Amniotic epithelial cell (primary cell): ENCODE measurements around the gene ANKRD34A.
A peak's percentile ranks its signal among the peaks of the same experiment; 100 is the strongest.
"Not testable (repeated sequence)": the region's sequence is repeated elsewhere in the genome, so short reads cannot be mapped to it uniquely, and the experiment has no call there.

Experiments
- DNase-seq: peaks from one replicate; pipeline ENCODE4 v3.0.0-alpha.2; 2010; ENCODE audit warnings: low read depth

ANKRD34A gene

DNA sequence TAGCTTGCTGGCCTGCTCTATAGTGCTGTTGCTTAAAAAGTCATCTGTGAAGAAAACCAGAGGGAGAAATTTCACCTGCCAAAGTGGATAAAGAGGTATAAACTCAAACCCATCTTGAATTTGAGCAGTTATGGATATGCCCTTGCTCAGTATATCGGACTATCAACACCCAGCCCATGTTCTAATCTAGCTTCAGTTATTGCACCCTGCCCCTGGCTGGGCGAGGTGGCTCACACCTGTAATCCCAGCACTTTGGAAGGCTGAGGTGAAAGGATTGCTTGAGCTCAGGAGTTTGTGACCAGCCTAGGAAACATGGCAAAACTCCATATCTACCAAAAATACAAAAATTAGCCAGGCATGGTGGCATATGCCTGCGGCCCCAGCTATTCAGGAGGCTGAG is 19.8 kb downstream of the ANKRD34A start:
- DNase-seq, result no peak

DNA sequence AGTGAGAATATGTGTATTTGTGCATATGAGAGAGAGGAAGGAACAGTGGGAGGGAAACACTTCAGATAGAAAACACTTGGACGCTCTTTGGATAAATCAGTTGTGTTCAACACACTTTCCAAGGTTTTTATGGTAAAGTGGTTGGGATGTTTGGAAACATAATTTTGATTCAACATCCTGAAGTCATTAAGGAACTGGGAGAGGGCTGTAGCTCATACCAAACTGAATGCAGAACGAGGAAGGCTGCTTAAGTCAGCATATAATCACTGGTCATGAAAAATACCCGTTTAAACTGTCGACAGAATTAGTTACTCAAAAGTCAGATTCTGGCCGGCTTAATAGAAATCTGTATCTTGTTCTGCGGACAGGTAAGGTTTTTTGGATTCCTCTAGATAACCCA is 21.5 kb downstream of the ANKRD34A start:
- DNase-seq, result no peak

DNA sequence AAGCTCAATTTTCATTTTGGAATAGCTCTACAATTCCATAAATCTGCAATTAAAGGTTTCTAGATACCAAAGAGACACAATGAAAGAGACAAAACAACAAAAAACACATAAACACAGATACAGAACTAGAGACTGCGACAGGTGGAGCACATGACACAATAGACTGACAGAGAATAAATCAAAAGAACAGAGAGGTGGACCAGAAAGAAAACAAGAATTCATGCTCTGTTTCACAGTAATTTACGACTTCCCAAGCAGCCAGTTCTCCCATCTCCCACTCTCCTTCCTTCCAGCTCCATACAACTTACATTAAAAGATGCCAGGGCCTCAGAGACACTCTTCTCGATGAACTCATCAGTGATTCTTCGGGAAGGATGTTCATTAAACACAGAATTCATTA is 22.0 kb downstream of the ANKRD34A start:
- DNase-seq, result no peak

DNA sequence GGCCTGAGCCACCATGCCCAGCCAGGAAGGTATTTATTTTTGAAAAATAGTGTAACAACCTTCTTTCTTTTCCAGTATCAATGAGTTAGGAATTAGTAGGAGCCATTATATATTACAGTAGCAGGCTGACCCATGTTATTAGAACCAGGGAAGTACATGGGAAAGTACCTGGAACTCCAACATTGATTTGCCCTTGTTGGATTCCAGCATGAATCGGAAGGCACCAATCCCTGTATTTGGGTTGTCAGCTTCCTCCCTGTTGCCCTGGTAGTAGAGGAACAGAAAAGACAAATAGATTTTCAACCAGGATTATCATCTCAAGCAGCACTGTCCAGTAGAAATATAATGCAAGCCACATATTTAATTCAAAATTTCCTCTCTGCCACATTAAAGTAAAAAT is 26.9 kb downstream of the ANKRD34A start:
- no peak for DNase-seq

DNA sequence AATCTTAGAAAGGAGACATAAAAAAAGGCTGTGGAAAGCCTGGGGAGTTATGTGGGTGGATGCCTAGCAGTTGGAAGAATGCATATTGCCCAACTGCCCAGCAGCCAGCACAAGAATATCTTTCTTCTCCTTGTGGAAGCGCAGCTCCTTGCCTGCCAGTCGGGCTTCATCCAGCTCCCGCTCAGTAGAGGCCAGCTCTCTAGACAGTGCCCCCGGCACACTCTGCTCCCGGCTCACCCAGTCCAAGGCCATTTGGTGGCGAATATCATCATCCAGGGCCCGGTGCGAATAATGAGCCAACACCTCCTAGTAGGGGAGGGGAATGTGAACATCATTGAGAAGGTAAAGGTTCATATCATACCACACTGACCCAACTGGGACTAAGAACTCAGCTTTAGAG is 28.1 kb downstream of the ANKRD34A start:
- DNase-seq, result peak; percentile 71

DNA sequence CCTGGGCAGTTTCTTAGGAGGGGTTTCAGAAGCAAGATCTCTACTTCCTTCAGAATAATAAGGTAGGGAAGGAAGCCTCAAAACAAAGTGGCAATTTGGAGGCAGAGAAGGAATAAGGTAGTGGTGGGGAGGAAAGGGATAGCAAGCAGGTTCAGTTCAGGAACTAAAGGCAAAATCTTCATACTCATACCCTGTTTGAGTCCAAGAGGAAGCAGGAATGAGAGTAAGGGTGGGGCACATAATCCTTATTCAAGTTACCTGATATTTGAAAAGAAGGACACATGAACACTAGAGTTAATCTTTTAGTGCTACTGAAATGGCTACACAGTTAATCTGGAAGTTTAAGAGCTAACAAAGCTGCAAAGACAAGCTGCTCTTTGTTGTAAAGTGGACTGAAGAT is 28.7 kb downstream of the ANKRD34A start:
- DNase-seq, result no peak

DNA sequence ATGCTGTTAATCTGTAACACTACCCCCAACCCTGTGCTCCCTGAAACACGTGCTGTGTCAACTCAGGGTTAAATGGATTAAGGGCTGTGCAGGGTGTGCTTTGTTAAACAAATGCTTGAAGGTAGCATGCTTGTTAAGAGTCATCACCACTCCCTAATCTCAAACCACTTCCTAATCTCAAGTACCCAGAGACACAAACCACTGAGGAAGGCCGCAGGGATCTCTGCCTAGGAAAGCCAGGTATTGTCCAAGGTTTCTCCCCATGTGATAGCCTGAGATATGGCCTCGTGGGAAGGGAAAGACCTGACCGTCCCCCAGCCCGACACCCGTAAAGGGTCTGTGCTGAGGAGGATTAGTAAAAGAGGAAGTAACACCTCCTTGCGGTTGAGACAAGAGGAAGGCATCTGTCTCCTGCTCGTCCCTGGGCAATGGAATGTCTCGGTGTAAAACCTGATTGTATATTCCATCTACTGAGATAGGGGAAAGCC is 31.8 kb downstream of the ANKRD34A start:
- DNase-seq, result peak; percentile 41

DNA sequence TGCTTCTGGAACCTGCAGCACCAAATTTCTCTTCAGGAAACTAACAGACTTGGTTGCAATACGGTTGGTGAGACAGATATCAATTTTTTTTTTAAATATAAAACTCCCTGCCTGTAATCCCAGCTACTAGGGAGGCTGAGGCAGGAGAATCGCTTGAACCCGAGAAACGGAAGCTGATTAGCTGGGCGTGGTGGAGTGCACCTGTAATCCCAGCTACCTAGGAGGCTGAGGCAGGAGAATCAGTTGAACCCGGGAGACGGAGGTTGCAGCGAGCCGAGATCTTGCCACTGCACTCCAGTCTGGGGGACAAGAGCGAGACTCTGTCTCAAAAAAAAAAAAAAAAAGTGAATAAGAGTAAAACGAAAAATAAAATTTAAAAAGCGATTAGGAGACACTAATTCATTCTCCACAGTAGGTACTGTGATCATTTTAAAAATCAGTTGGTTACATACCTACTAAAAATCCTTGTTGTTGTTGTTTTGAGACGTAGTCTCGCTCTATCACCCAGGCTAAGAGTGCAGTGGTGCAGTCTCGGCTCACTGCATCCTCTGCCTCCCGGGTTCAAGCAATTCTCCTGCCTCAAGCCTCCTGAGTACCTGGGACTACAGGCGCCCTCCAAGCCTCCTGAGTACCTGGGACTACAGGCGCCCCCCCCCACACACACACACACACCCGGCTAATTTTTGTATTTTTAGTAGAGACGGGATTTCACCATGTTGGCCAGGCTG is 36.3 kb downstream of the ANKRD34A start:
- no peak for DNase-seq

DNA sequence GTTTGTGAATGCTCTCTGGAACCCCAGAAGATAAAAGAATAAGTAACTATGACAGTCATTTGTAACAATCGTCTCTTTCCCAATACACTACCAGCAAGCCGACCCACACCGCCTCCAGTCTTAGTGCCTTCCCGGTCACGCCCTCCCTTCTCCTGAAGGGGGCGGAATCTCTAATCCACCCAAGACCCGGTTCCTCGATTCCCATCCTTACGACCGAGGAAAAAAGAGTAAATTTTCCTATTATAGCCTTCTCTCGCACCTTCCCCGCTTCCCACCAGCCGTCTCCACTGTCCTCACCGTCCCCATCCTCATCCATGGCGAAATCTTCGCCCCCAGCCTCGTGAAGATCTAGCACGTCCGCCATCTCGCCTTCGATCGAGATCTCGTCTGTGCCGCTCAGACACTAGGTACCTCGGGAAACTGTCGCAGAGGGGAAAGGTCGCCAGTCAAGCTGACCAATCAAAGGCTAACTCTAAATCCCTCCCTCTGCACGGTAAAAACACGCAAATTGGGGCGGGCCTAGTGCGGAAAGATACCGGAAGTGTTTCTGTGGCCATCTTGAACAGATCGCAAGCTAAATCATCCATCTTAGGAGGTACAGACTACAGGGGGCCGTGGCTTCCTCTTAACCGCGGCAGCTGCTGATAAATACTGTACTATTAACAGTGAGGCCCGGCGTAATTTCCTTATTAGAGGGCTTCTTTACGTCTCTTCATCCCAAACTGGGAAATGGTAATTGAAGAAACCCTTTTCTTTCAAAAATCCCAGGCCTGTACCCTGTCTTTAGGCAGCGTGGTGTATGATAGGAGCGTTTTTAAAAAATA is 37.1 kb downstream of the ANKRD34A start, which contains the start of gene RBM8A:
Gene RBM8A, minus strand, starts transcription at position 422 of the 824 bp plus-strand sequence. Its CDS starts 58 bp downstream, at position 364.
- peak; percentile 99 for DNase-seq

DNA sequence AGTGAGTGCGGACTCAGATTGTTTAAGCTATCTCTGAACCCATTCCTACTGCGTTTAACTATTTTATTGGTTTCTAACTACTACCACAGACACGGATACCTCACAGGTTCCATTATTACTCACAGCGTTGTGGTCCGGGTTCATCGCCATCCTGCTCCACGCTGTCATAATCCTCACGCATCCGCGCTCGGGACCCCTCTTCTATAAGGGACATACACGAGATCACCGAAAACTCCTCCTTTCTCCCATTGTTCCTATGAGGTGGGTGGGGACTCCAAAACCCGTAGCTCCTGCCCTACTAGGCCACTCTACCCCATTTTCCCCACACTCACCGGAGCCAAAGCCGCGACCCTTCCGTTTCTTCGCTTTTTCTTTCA is 37.7 kb downstream of the ANKRD34A start:
- no peak for DNase-seq

DNA sequence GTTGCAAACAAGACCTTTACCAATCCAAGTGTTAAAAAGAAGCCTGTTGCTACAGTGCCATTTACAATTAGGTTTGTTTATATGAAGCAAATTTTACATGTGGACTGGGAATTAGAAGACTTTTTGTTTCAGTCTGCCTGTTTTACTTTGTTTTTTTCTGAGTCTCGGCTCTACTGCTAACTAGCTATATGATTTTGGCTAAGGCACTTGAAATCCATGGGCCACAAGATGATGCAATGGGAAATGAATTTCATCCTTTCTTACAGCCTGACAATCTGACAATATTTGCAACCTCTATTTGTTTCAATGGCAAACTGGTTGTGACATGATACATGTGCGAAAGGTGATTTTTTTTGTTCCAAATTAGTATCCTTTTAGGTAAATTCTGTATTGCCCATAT is 42.1 kb downstream of the ANKRD34A start:
- DNase-seq, result no peak

DNA sequence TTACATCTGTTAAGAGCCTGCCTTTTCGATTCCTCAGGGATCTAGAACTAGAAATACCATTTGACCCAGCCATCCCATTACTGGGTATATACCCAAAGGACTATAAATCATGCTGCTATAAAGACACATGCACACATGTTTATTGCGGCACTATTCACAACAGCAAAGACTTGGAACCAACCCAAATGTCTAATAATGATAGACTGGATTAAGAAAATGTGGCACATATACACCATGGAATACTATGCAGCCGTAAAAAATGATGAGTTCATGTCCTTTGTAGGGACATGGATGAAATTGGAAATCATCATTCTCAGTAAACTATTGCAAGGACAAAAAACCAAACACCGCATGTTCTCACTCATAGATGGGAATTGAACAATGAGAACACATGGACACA is 44.1 kb downstream of the ANKRD34A start:
- DNase-seq, result not testable (repeated sequence)

DNA sequence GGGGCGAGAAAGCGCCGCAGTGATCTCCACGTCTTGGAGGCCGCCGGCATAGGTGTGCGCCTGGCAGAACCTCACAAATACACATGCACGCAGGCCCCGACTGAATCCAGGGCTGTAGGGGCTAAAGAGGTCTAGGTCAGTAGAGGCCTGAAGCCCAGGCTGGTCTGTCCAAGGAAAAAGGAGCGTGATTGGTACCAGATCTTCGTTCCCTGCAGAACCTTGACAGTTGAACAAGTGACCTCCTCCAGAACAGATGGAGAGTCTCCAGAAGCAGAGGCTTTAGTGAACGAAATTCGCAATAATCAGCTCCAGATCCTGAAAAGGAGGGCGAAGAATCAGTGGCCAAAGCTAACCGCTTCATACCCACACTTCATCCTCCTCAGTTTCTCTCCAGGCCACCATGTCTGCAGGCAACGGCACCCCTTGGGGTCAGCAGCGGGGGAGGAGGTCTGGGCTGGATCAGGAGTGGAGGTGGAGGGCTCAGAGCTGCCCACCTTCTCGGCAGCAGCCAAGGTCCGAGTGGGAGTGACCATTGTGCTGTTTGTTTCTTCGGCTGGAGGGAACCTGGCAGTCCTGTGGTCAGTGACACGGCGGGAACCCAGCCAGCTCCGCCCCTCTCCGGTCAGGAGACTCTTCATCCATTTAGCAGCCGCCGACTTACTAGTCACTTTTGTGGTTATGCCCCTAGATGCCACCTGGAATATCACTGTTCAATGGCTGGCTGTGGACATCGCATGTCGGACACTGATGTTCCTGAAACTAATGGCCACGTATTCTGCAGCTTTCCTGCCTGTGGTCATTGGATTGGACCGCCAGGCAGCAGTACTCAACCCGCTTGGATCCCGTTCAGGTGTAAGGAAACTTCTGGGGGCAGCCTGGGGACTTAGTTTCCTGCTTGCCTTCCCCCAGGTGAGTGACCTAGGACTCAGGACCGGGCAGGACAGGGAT is 45.1 kb downstream of the ANKRD34A start:
- DNase-seq, result peak; percentile 27

DNA sequence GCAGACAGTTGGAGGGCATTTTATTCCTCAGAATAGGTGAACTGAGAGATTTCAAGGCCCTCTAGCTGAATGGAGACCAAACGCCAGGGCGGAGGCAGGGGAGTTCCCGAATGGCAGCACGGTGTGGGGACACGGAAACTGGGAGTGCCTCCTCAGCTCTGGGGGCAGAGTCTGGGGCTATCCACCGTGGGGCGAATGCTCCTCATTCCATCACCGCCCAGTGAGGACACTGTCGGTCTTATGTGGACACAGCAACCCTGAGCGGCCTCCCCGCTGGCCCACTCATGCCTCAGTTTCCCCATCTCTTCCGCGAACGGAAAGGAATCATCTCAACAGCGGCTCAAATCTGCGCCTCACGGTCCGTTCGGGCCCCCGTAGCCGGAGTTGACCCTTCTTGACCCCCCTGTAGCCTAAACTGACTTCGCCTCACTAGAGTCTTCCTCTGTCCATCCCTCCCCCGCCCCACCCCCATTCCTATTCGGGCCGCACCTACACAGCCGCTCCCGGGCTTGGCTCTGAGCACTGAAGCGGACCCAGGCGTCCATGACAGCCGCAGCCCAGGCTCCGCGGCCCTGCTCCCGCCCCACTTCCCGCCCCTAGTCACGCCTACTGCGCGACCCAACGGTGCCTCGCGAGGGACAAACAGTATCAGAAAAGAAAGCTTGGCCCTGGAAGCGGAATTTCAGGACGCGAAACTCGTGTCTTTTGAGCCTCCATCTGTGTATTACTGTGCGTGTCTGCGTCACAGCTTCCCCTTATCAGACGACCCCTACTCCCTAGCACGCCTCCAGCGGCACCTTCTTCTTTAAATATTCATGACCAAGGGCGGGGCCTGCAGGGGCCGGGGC is 46.0 kb downstream of the ANKRD34A start, which contains the start of gene PEX11B:
Gene PEX11B, minus strand, starts transcription at position 574 of the 848 bp plus-strand sequence. Its CDS starts 29 bp downstream, at position 545.
- peak; percentile 91 for DNase-seq

DNA sequence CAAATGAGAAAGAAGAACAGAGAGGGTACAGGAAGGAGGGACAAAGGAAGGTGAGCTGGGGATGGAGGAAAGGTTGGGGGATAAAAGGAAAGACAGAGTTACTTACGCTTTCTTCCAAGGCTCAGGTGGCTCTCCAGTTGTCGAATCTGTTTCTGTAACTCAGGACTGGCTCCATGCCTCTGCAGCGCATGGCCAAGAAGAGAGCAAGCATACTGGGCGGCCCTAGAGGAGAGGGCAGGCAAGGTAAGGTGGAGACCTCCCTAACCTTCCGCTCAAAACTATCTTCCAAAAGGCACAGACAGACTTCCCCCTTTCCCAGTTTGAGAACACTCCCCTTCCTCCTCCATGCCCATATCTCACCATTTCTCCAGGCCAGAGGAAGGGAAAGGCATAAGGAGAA is 46.8 kb downstream of the ANKRD34A start:
- no peak for DNase-seq

DNA sequence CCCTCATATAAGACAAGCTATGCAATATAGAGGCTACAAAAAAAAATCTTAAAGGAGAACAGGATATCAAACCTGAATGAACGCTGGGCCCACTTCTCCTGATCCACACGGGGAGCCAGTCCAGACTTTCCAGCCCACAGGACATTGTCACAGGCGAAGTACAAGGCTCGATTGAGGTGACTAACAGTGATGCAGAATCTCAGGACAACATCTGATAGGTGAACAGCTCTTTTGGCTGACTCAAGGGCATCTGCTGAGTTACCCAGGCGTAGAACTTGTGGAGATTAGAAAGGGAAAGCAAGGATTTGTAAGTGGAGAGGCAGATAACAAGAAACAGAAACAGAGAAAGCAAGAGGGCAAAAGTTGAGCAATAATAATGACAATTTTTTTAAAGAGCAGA is 47.6 kb downstream of the ANKRD34A start:
- DNase-seq, result peak; percentile 58

DNA sequence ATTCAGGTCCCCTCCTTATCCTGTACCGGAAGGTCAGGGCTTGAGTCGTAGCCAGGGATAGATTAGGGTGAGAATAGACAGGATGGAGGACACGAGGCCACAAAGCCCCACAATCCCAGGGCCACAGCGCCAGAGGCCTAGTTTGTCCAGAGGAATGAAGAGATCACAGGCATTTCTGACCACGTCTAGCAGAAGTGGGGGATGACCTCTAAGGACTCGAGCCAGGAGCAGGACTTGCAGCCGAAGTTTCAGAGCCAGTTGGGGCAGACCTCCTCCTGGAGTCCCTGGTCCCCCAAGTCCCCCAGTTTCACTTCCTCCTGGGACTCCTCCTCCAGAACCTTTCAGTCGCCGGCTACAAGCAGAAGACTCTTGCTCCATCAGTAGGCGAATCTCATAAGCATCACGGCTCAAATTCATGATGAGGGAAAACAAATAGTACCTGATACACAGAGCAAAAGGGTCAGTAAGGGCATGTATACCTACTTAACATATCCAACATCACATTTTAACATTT is 52.2 kb downstream of the ANKRD34A start:
- DNase-seq, result no peak
